Pancreas (tissue), 10 donors: ENCODE data around the gene KCNMA1. TPM values are rescaled to one million over a fixed set of nuclear protein-coding genes. Genes with fewer than 3 reads are reported as not detected.

ENCODE experiments used
- ATAC-seq, 4 donors: fragments of 200-7000 bp; cut with Tn5 transposase; one replicate each; pipeline versions ENCODE4 v1.8.0 to v1.9.1; 2020; ENCODE audit warnings: mild to moderate bottlenecking in 4 of 4, moderate library complexity in 4 of 4
- DNase-seq, 6 donors: peaks; one replicate each; pipeline ENCODE4 v3.0.0-alpha.2; 2020
- FAIRE-seq: peaks from 2 replicates; lab custom pipeline; 2012; peaks lifted over from hg19 to GRCh38; lab: Jason Lieb, UNC
- H3K27ac ChIP-seq, 4 donors: fragments of 200-600 bp; sonication (generic); 1 replicate in 3 of 4; 2 replicates in 1 of 4; pipeline versions ENCODE4 v1.5.0 to v1.8.0; 2020
- H3K27me3 ChIP-seq, 4 donors: fragments of 200-600 bp; one replicate each; pipeline ENCODE4 v1.8.0; 2021
- H3K36me3 ChIP-seq, 3 donors: fragments of 200-600 bp; sonication (generic) in 1 of 3; one replicate each; pipeline versions ENCODE4 v1.5.0 to v1.8.0; 2020 to 2021
- H3K4me1 ChIP-seq, 3 donors: fragments of 200-600 bp; one replicate each; pipeline ENCODE4 v1.8.0; 2021
- H3K4me3 ChIP-seq, 4 donors: fragments of 200-600 bp; sonication (generic) in 2 of 4; one replicate each; pipeline versions ENCODE4 v1.5.0 to v1.8.0; 2020 to 2021
- H3K9me3 ChIP-seq, 4 donors: fragments of 200-600 bp; one replicate each; pipeline ENCODE4 v1.8.0; 2021
- WGBS, 2 donors: extraction: QIAGEN DNeasy Blood & Tissue Kit; methylation state at CpG; one replicate each; pipeline ENCODE4 v1.1.7; 2013; 5-methylcytosine and 5-hydroxymethylcytosine counted together
- intact Hi-C, 3 donors: fragments of 100-400 bp; cut with DNase I; formaldehyde crosslinking; loops; one replicate each; pipeline versions ENCODE4 v1.11.1 to v1.14.2; 2022
- polyA plus RNA-seq, 2 donors: library from polyadenylated mRNA; stranded (reverse); fragments of 200-250 nt; gene quantifications; one replicate each; pipeline ENCODE4 v1.2.3, GENCODE V29; 2013
- total RNA-seq, 6 donors: library from RNA; stranded (reverse); fragmentation: NEBNext Ultra II Directional in 4 of 6; extraction: Animal tissue kit (Norgen Biotek cat#: 25700) in 4 of 6; gene quantifications; one replicate each; pipeline versions ENCODE4 v1.2.1 to v1.2.4, GENCODE V29; 2021 to 2023
- TF ChIP-seq, protein P1 (sequence below), 4 donors: fragments of 200-600 bp; sonication (generic) in 3 of 4; IDR thresholded peaks; one replicate each; pipeline versions ENCODE4 v1.5.0 to v1.8.0; 2021; ENCODE audit warnings: antibody characterized with exemption in 4 of 4
- donor health status: healthy with polysubstance abuse.
- donor health status: DM: no; HTN: no; CAD: no; lungs with moderate emphysema.
- donor health status: DM: no; HTN: no; CAD: no.
- donor health status: control.
- donor health status: control.
- donor health status: Bipolar disorder and iron deficiency.
- donor health status: DM: yes; HTN: yes; CAD: no.
- donor health status: DM: no; HTN: no; CAD: no.
- donor health status: DM: no; HTN: no; CAD: no.
- donor health status: DM: yes; HTN: yes; CAD: no.

Gene KCNMA1
- total and polyA plus RNA-seq, 8 donors: 3.5 to 19.4 (median 9.3) TPM

DNA sequence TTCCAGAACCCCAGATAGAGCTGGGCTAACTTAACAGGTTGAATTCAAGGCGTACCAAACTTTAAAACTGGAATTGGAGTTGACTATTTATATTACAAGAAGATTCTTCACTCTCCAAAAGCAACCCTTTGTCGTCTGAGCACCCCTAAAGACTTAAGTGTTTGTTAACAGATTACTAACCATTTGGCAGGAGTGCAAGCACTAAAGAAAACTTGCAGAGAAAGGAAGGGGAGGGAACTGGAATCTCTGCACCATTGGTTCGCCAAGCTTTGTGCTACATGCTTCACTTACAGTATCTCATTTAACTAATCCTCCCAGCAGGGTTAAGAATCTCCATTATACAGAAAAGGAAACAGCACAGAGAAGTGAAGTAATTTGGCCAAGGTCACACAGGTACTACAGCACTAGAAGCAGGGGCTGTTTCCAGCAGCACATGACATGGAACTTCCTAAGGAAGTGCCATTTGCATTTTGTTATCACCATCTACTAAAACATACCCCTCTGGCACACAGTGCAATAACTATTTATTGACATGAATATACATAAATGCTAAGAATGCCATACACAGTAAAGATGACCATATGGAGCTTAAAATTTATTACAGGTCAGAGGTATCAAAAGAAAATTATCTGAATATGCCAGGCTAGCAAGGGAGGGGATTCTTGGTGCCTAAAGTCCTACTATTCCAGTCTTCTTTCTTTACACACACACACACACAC lies 201.2 kb downstream of the KCNMA1 start:
- DNase-seq (no peak), FAIRE-seq (no peak), ATAC-seq (no peak)
- Histone ChIP-seq H3K4me3 (no peak overlapping the region), H3K9me3 (no peaks in the 10 kb centered on the region), H3K4me1 (no peaks in the 10 kb centered on the region), H3K36me3 (no peaks in the 10 kb centered on the region), H3K27ac (no peak overlapping the region), H3K27me3 (no peaks in the 10 kb centered on the region)
- TF ChIP-seq, protein P1, sequence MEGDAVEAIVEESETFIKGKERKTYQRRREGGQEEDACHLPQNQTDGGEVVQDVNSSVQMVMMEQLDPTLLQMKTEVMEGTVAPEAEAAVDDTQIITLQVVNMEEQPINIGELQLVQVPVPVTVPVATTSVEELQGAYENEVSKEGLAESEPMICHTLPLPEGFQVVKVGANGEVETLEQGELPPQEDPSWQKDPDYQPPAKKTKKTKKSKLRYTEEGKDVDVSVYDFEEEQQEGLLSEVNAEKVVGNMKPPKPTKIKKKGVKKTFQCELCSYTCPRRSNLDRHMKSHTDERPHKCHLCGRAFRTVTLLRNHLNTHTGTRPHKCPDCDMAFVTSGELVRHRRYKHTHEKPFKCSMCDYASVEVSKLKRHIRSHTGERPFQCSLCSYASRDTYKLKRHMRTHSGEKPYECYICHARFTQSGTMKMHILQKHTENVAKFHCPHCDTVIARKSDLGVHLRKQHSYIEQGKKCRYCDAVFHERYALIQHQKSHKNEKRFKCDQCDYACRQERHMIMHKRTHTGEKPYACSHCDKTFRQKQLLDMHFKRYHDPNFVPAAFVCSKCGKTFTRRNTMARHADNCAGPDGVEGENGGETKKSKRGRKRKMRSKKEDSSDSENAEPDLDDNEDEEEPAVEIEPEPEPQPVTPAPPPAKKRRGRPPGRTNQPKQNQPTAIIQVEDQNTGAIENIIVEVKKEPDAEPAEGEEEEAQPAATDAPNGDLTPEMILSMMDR (IDR thresholded peaks at IDR 0.05): no peak
- WGBS, 2 donors: 87 to 93% methylated on average over 3 of the region's 3 CpGs
- intact Hi-C loops: no loop called here

DNA sequence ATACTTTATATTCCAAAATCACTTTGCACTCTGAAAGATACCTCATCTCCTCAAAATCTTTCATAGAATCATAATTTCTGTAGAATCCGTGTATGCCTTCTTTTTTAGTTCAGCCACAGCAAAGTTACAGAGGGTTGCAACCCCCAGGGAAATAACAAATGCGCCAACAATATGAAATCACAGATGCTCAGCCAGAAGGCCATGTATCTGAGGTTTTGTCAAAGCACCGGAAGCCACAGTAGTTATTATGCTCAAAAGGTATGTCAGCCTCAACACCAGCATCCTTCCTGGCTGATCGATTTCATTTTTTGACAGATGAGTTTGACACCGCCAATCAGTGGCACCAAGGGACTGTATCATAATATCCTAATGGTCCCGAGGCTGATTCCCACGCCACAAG lies 204.1 kb downstream of the KCNMA1 start:
- intact Hi-C loops: no loop called here
- peaks cover 0 to 7% (median 0%) of the 10 kb centered on the region in 3 donors for H3K4me1 ChIP-seq
- TF ChIP-seq, protein P1 (IDR thresholded peaks at IDR 0.05): no peak
- no peak overlapping the region for H3K4me3 ChIP-seq
- DNase-seq (no peak), FAIRE-seq (no peak), ATAC-seq (no peak)
- WGBS, 2 donors: 90 to 96% methylated on average over 7 of the region's 7 CpGs
- no peaks in the 10 kb centered on the region for H3K27me3 ChIP-seq
- H3K9me3 ChIP-seq: no peaks in the 10 kb centered on the region
- no peak overlapping the region for H3K27ac ChIP-seq
- H3K36me3 ChIP-seq: no peaks in the 10 kb centered on the region

DNA sequence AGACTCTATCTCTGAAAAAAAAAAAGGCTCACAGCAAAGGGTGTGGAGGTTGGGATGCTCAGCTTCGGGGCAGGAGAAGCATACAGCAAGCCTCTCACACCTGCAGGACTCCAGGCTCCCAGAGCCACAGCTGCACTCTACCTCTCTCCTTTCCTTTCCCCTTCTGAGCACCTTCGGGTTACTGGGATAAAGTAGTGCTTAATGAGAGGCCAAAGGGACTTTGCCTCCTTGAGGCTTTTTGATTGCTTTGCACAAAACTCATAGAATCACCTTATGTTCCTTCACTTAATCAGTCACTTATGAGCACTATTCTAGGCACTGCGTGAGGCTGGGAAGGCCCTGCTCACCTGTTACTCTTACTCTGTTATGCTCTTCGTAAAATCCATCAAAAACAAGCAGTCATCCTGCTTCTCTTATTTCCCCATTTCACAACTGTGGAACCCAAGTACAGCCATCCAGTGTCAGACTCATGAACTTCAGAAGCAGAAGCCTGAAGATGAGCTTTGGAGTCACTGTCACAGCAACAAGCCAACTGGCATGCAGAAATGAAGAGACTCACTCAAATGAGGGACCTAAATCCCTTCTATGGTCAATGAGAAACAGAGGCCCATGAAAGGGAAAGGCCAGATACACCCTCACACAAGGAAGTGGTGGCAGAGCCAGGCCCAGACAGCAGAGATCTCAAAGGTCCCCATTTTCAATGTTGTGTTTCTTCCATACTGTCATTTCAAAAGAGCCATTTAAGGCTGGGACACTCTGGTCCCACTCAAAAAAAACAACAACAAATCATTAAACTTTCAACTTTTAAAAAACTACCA lies 205.4 kb downstream of the KCNMA1 start:
- FAIRE-seq (no peak), DNase-seq (no peak), ATAC-seq (no peak)
- TF ChIP-seq, protein P1 (IDR thresholded peaks at IDR 0.05): no peak
- intact Hi-C loops: no loop called here
- Histone ChIP-seq H3K27ac (no peak overlapping the region), H3K27me3 (no peaks in the 10 kb centered on the region), H3K9me3 (no peaks in the 10 kb centered on the region), H3K4me1 (peaks cover 0 to 11% (median 0%) of the 10 kb centered on the region in 3 donors), H3K4me3 (no peak overlapping the region), H3K36me3 (no peaks in the 10 kb centered on the region)
- 90 to 91% methylated on average over 4 of the region's 4 CpGs for WGBS, 2 donors

DNA sequence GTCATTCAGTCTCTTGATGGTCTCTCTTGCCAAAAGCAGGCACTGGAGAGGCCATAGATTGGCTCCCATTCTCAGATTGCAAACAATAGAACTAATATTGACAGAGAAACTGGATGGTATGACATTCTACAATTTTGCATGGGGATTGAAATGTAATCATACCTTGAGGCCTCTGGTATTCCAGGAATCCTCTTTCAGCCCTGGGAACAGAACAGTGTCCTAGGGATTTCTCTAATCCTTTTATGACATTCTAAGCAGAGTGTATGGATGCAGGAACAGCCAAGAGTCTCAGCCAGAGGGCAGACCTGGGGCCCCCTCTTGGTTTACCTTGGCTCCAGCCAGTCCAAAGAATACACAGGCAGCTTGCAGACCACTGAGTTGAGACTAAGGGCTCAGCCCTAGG lies 206.4 kb downstream of the KCNMA1 start:
- TF ChIP-seq, protein P1 (IDR thresholded peaks at IDR 0.05): no peak
- ATAC-seq (peak; percentile 52 to 77 (median 62)), DNase-seq (no peak), FAIRE-seq (no peak)
- no peaks in the 10 kb centered on the region for H3K27me3 ChIP-seq
- H3K9me3 ChIP-seq: no peaks in the 10 kb centered on the region
- no peaks in the 10 kb centered on the region for H3K36me3 ChIP-seq
- intact Hi-C loops: no loop called here
- H3K4me3 ChIP-seq: no peak overlapping the region
- peaks cover 0 to 16% (median 0%) of the 10 kb centered on the region in 3 donors for H3K4me1 ChIP-seq
- no peak overlapping the region for H3K27ac ChIP-seq
